CD4-positive, alpha-beta T cell (primary cell): ENCODE measurements around the gene RS1. TPM values are rescaled to one million over a fixed set of nuclear protein-coding genes. Genes with fewer than 3 reads are reported as not detected.

Experiments used
- ATAC-seq: fragments of 200-7000 bp; cut with Tn5 transposase; one replicate; pipeline ENCODE4 v1.10.0; 2022; ENCODE audit warnings: mild to moderate bottlenecking; ENCODE audit not compliant: poor library complexity
- CTCF ChIA-PET: fragments of 350-600 bp; sonication (Branson Sonifier 250); formaldehyde crosslinking; loops from one replicate; lab custom pipeline; 2021; ENCODE audit warnings: antibody characterized with exemption, inconsistent platforms; lab: Charles Lee
- POLR2A ChIA-PET: fragments of 350-600 bp; sonication (Branson Sonifier 250); formaldehyde crosslinking; loops from one replicate; lab custom pipeline; 2021; ENCODE audit warnings: antibody characterized with exemption, inconsistent platforms; lab: Charles Lee
- DNase-seq, 14 experiments: peaks; one replicate each; pipeline ENCODE4 v3.0.0-alpha.2; 2013 to 2020; ENCODE audit warnings: mixed read lengths in 2 of 14
- H3K27ac ChIP-seq, 2 donors: one replicate each; pipeline versions ENCODE4 v1.5.1 to v1.7.0; 2013; ENCODE audit warnings: low read length in 2 of 2, low read depth in 1 of 2, mild to moderate bottlenecking in 1 of 2
- H3K27me3 ChIP-seq, 2 experiments: 1 replicate in 1 of 2; 2 replicates in 1 of 2; pipeline versions ENCODE4 v1.6.1 to v1.7.0; 2013; ENCODE audit warnings: low read length in 2 of 2, control low read depth in 1 of 2, mild to moderate bottlenecking in 1 of 2, moderate library complexity in 1 of 2; ENCODE audit not compliant: insufficient read depth in 2 of 2, control insufficient read depth in 1 of 2
- H3K36me3 ChIP-seq: one replicate; pipeline ENCODE4 v1.6.1; 2013; ENCODE audit warnings: low read length, control low read depth; ENCODE audit not compliant: insufficient read depth
- H3K4me1 ChIP-seq: one replicate; pipeline ENCODE4 v1.6.1; 2013; ENCODE audit warnings: low read length, control low read depth; ENCODE audit not compliant: insufficient read depth
- H3K4me3 ChIP-seq: one replicate; pipeline ENCODE4 v1.5.1; 2013; ENCODE audit warnings: mild to moderate bottlenecking, low read length, moderate library complexity
- H3K9me3 ChIP-seq, 2 experiments: 1 replicate in 1 of 2; 2 replicates in 1 of 2; pipeline versions ENCODE4 v1.6.1 to v1.7.0; 2013; ENCODE audit warnings: low read length in 2 of 2, mild to moderate bottlenecking in 2 of 2, control low read depth in 1 of 2, moderate library complexity in 1 of 2; ENCODE audit not compliant: control insufficient read depth in 1 of 2, insufficient read depth in 1 of 2
- H3K27ac Mint-ChIP-seq: one replicate; pipeline ENCODE4 v1.8.0; 2020; ENCODE audit warnings: mixed read lengths
- H3K27me3 Mint-ChIP-seq: one replicate; pipeline ENCODE4 v1.8.0; 2021; ENCODE audit warnings: mixed read lengths
- H3K36me3 Mint-ChIP-seq: one replicate; pipeline ENCODE4 v1.8.0; 2021; ENCODE audit warnings: low read depth, mixed read lengths
- H3K4me1 Mint-ChIP-seq: one replicate; pipeline ENCODE4 v1.8.0; 2021; ENCODE audit warnings: low read depth, mixed read lengths
- H3K4me3 Mint-ChIP-seq: one replicate; pipeline ENCODE4 v1.8.0; 2020; ENCODE audit warnings: mild to moderate bottlenecking, mixed read lengths
- H3K9me3 Mint-ChIP-seq: one replicate; pipeline ENCODE4 v1.8.0; 2020; ENCODE audit warnings: mixed read lengths
- CTCF ChIP-seq: fragments of 200-600 bp; IDR thresholded peaks from one replicate; pipeline ENCODE4 v1.8.0; 2022; ENCODE audit warnings: antibody characterized with exemption, mild to moderate bottlenecking
- intact Hi-C, 2 experiments: fragments of 100-400 bp; cut with DNase I in 1 of 2; cut with micrococcal nuclease in 1 of 2; formaldehyde crosslinking; loops; one replicate each; pipeline versions ENCODE4 v1.15.1 to v1.9.0; 2023 to 2025; cut with DNase I, micrococcal nuclease
- total RNA-seq, 174 experiments: library from RNA in 2 of 174; stranded (reverse) in 2 of 174; gene quantifications; one replicate each; pipeline ENCODE4 v1.2.3 and lab custom pipeline; 2021 to 2026

The RS1 gene
- total RNA-seq, 2 experiments from 2014 or later: not detected

- ChIA-PET CTCF (no interaction called here), POLR2A (no interaction called here)
- Histone ChIP-seq H3K4me1 (no peaks in the 10 kb centered on the region), H3K4me3 (no peak overlapping the region), H3K36me3 (no peaks in the 10 kb centered on the region), H3K27ac (no peak overlapping the region), H3K9me3 (peaks cover 0 to 5% of the 10 kb centered on the region in 2 experiments), H3K27me3 (no peaks in the 10 kb centered on the region)
- Mint-ChIP-seq H3K4me1 (no peaks in the 10 kb centered on the region), H3K27ac (no peak overlapping the region), H3K36me3 (no peaks in the 10 kb centered on the region), H3K27me3 (no peaks in the 10 kb centered on the region), H3K4me3 (no peak overlapping the region), H3K9me3 (no peaks in the 10 kb centered on the region)
- ATAC-seq: no peak
- TF ChIP-seq CTCF: no peak
- intact Hi-C loops: no loop called here
- no peak for DNase-seq
Measured at GRCh38 chrX:18692541-18692940, 20.6 kb upstream of the RS1 start.

DNA sequence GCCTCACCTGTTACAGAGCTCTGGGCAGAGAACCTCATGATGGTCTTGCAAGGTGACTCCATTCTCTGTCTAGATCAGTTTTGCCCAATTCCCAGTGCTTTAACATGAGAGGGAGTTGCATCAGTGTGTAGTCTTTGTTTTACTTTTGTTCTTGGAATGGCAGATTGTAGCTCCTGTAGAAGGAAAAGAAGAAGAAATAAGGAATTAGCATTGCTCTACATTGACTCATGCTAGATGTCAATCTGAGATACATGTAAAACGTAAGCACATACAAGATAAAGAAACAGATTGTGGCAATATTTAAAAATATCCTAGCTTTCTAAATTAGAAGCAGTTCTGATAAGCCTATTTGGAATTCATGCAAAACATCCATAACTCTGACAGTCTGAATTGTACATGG lies 19.5 kb upstream of the RS1 start:
- POLR2A ChIA-PET: no interaction called here
- H3K4me1 Mint-ChIP-seq: no peaks in the 10 kb centered on the region
- no peaks in the 10 kb centered on the region for H3K27me3 ChIP-seq
- TF ChIP-seq CTCF: no peak
- H3K27me3 Mint-ChIP-seq: no peaks in the 10 kb centered on the region
- no peak overlapping the region for H3K27ac ChIP-seq
- CTCF ChIA-PET: no interaction called here
- intact Hi-C loops: no loop called here
- ATAC-seq (no peak), DNase-seq (no peak)
- no peaks in the 10 kb centered on the region for H3K9me3 Mint-ChIP-seq
- H3K36me3 Mint-ChIP-seq: no peaks in the 10 kb centered on the region
- peaks cover 0 to 5% of the 10 kb centered on the region in 2 experiments for H3K9me3 ChIP-seq
- no peak overlapping the region for H3K4me3 ChIP-seq
- no peak overlapping the region for H3K27ac Mint-ChIP-seq
- no peak overlapping the region for H3K4me3 Mint-ChIP-seq
- no peaks in the 10 kb centered on the region for H3K4me1 ChIP-seq
- H3K36me3 ChIP-seq: no peaks in the 10 kb centered on the region

GRCh38 chrX:18687856-18688495 lies 16.1 kb upstream of the RS1 start:
- H3K27me3 Mint-ChIP-seq: no peaks in the 10 kb centered on the region
- no peak overlapping the region for H3K27ac Mint-ChIP-seq
- no peak overlapping the region for H3K27ac ChIP-seq
- H3K36me3 ChIP-seq: no peaks in the 10 kb centered on the region
- DNase-seq: no peak
- no peak overlapping the region for H3K4me3 ChIP-seq
- H3K4me1 Mint-ChIP-seq: no peaks in the 10 kb centered on the region
- ATAC-seq: no peak
- no peaks in the 10 kb centered on the region for H3K36me3 Mint-ChIP-seq
- TF ChIP-seq CTCF: no peak
- H3K9me3 Mint-ChIP-seq: no peaks in the 10 kb centered on the region
- no peak overlapping the region for H3K4me3 Mint-ChIP-seq
- H3K27me3 ChIP-seq: no peaks in the 10 kb centered on the region
- CTCF ChIA-PET: no interaction called here
- intact Hi-C loops: no loop called here
- no peaks in the 10 kb centered on the region for H3K4me1 ChIP-seq
- POLR2A ChIA-PET: no interaction called here
- no peaks in the 10 kb centered on the region for H3K9me3 ChIP-seq
